BLaER1 (cell line): ENCODE data around the gene ADAT1.

Source experiments
- H3K27ac ChIP-seq: shearing (Covaris generic); formaldehyde crosslinking; 2 replicates; pipeline ENCODE4 v1.8.1; 2022
- H3K27me3 ChIP-seq: shearing (Covaris generic); formaldehyde crosslinking; 2 replicates; pipeline ENCODE4 v1.8.1; 2022
- H3K36me3 ChIP-seq: shearing (Covaris generic); formaldehyde crosslinking; 2 replicates; pipeline ENCODE4 v1.8.1; 2022
- H3K4me1 ChIP-seq: shearing (Covaris generic); formaldehyde crosslinking; 2 replicates; pipeline ENCODE4 v1.8.1; 2022
- H3K4me2 ChIP-seq: shearing (Covaris generic); formaldehyde crosslinking; 2 replicates; pipeline ENCODE4 v1.8.1; 2022
- H3K4me3 ChIP-seq: shearing (Covaris generic); formaldehyde crosslinking; 2 replicates; pipeline ENCODE4 v1.8.1; 2022
- H3K9ac ChIP-seq: shearing (Covaris generic); formaldehyde crosslinking; 2 replicates; pipeline ENCODE4 v1.8.1; 2022
- H3K9me3 ChIP-seq: shearing (Covaris generic); formaldehyde crosslinking; 2 replicates; pipeline ENCODE4 v1.8.1; 2022
- H4K20me1 ChIP-seq: shearing (Covaris generic); formaldehyde crosslinking; 2 replicates; pipeline ENCODE4 v1.8.1; 2022
- Cebpa-rat ChIP-seq: shearing (Covaris generic); IDR thresholded peaks from 2 replicates; pipeline ENCODE4 v1.8.1; 2022

The ADAT1 gene

GRCh38 chr16:75566040-75566757, 56.9 kb downstream of the ADAT1 start, which contains the start of gene GABARAPL2:
Gene GABARAPL2 (plus strand): TSS chr16:75566379. CDS start chr16:75566487, 108 bp downstream.
- no peak for TF ChIP-seq Cebpa-rat
- Histone ChIP-seq H3K27ac (peak within 1 kb of the TSS; percentile 75), H4K20me1 (peaks cover 49% of the 10 kb centered on the region), H3K4me1 (peaks cover 55% of the 10 kb centered on the region), H3K4me3 (peak within 1 kb of the TSS; percentile 94), H3K9ac (peak within 1 kb of the TSS; percentile 87), H3K4me2 (peak within 1 kb of the TSS; percentile 99), H3K9me3 (no peaks in the 10 kb centered on the region), H3K27me3 (no peaks in the 10 kb centered on the region), H3K36me3 (peaks cover 38% of the 10 kb centered on the region)

DNA sequence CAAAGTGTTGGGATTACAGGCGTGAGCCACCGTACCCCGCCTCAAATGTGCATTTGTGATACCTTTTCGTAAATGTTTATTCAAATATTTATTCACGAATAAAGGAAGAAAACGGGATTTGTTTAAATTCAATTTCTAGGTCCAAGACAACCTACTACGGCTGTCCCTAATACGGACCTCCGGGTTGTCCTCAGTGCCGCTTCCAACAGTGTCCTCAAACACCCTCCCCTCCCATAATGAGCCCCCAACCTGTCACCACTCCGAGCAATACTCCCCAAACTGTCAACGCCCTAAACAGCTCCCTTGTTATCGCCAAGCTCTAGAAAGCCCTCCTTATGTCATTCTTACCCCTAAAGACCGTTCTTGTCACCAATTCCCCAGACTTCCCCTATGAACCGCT, 57.4 kb downstream of the ADAT1 start:
- no peaks in the 10 kb centered on the region for H3K9me3 ChIP-seq
- peak overlapping the region; percentile 99 for H3K4me2 ChIP-seq
- H3K36me3 ChIP-seq, result peaks cover 33% of the 10 kb centered on the region
- H3K27ac ChIP-seq, result 0 out of 2 replicates have a peak overlapping the region, but pooled peaks have one; percentile 35
- peaks cover 53% of the 10 kb centered on the region for H3K4me1 ChIP-seq
- TF ChIP-seq Cebpa-rat, result no peak
- H3K27me3 ChIP-seq, result no peaks in the 10 kb centered on the region
- peaks cover 44% of the 10 kb centered on the region for H4K20me1 ChIP-seq
- peak overlapping the region; percentile 87 for H3K9ac ChIP-seq
- peak overlapping the region; percentile 94 for H3K4me3 ChIP-seq

DNA sequence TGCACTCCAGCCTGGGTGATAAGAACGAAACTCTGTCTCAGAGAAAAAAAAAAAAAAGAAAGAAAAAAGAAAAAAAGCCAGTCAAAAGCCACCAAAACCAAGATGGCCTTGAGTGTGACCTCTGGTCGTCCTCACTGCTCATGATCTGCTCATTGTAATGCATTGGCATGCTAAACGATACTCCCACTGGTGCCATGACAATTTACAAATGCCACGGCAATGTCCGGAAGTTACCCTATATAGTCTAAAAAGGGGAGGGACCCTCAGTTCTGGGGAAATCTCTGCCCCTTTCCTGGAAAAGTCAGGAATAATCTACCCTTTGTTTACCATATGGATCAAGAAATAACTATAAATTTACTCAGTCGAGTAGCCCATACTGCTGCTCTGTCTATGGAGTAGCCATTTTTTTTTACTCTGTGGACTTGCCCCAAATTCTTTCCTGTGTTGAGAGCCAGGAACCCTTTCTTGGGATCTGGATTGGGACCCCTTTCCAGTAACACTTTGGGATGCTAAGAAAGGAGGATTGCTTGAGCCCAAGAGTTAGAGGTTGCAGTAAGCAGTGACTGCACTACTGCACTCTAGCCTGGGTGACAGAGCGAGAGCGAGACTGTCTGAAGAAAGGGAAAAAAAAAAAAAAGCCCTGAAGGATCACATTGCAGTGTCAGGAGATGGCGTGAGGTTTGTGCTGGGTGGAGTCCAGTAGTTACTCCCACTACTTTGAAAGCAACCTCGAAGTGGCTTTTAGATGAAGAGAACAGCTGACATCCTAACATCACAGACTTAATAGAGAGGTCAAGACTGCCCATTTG, 63.3 kb downstream of the ADAT1 start:
- Histone ChIP-seq H4K20me1 (no peaks in the 10 kb centered on the region), H3K27me3 (peaks cover 6% of the 10 kb centered on the region; the same call in 1 of the 2 replicates), H3K4me2 (no peak overlapping the region), H3K9ac (no peak overlapping the region), H3K36me3 (no peaks in the 10 kb centered on the region), H3K4me1 (peaks cover 17% of the 10 kb centered on the region), H3K9me3 (no peaks in the 10 kb centered on the region), H3K27ac (no peak overlapping the region), H3K4me3 (no peak overlapping the region)
- TF ChIP-seq Cebpa-rat, result no peak

GRCh38 chr16:75558846-75559401, 64.2 kb downstream of the ADAT1 start:
- no peaks in the 10 kb centered on the region for H3K9me3 ChIP-seq
- H3K27ac ChIP-seq, result no peak overlapping the region
- no peaks in the 10 kb centered on the region for H4K20me1 ChIP-seq
- no peak for TF ChIP-seq Cebpa-rat
- H3K4me1 ChIP-seq, result peaks cover 17% of the 10 kb centered on the region
- no peak overlapping the region for H3K4me2 ChIP-seq
- no peak overlapping the region for H3K4me3 ChIP-seq
- H3K9ac ChIP-seq, result no peak overlapping the region
- H3K27me3 ChIP-seq, result peaks cover 12% of the 10 kb centered on the region; the same call in 1 of the 2 replicates
- H3K36me3 ChIP-seq, result no peaks in the 10 kb centered on the region

DNA sequence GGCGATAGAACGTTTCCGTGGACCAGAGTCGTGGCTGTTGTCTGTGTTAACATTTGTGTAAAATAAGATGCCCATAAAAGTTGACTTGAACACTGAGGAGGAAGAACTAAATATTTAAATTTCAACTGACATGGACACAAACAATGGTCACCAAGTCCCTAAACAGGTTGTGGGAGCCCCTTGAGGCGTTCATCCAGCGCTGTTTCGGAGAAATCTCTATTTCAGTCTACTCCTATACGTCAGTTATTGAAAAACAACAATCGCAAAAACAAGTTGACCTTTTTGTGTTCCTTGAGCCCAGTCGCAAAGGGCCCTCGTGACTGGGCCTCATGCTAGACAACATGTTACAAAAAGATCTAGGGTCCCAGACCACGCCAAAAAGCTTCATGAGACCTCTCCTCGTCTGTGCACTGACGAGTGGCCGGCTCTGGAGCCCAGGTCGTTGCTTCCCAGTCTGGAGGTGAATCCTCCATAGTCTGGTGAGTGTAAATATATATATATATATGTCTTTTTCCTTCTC, 66.6 kb downstream of the ADAT1 start:
- no peaks in the 10 kb centered on the region for H3K9me3 ChIP-seq
- no peak overlapping the region for H3K9ac ChIP-seq
- peaks cover 12% of the 10 kb centered on the region; the same call in 1 of the 2 replicates for H3K27me3 ChIP-seq
- H3K27ac ChIP-seq, result no peak overlapping the region
- no peaks in the 10 kb centered on the region for H3K36me3 ChIP-seq
- H3K4me3 ChIP-seq, result peak overlapping the region; percentile 73
- H4K20me1 ChIP-seq, result no peaks in the 10 kb centered on the region
- TF ChIP-seq Cebpa-rat, result no peak
- H3K4me1 ChIP-seq, result peaks cover 23% of the 10 kb centered on the region
- peak overlapping the region; percentile 89 for H3K4me2 ChIP-seq

DNA sequence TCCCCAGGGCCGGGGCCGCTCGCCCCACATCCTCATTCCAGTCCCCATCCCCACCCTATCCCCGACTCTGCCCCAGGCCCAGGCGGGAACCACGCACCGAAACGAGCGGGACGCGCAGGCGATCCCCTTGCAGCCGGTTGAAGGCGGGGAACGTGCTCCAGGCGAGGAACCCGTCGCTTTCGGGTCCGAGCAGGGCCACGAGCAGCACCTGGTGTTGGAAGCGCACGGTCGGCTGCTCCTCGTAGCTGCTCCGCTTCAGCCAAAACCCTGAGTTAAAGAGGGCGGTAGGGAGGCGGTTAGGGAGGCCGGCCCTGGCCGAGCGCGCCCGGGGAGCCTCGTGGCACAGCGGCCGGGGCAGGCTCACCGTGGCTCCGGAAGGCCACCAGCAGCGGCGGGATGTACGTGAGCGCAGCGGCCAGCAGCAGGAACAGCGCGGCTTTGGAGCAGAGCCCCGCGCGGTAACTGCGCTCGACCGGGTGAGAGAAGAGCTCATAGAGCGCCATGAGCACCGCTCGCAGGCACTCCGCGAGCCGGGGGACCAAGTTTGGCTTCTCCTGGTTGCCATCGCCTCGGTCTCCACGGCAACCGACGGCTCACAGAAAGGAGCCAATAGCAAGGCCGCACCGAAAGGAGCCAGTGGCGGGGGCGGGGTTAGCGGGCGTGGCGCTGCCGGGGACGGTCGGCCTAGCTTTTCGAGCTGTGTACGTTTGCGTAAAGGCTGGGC, 67.2 kb downstream of the ADAT1 start, which contains the start of gene TMEM231:
Gene TMEM231 (minus strand): TSS at position 546 of the 724 bp plus-strand sequence. CDS start 43 bp downstream, at position 503.
- Histone ChIP-seq H3K4me3 (peak within 1 kb of the TSS; percentile 73), H3K36me3 (no peaks in the 10 kb centered on the region), H4K20me1 (no peaks in the 10 kb centered on the region), H3K27me3 (peaks cover 12% of the 10 kb centered on the region; the same call in 1 of the 2 replicates), H3K27ac (no peak within 1 kb of the TSS), H3K9me3 (no peaks in the 10 kb centered on the region), H3K4me1 (peaks cover 23% of the 10 kb centered on the region), H3K4me2 (peak within 1 kb of the TSS; percentile 89), H3K9ac (peak within 1 kb of the TSS; percentile 61)
- TF ChIP-seq Cebpa-rat, result no peak

GRCh38 chr16:75555213-75555706, 67.8 kb downstream of the ADAT1 start:
- H3K4me3 ChIP-seq, result peak overlapping the region; percentile 73
- H3K27me3 ChIP-seq, result peaks cover 12% of the 10 kb centered on the region; the same call in 1 of the 2 replicates
- TF ChIP-seq Cebpa-rat, result no peak
- H3K36me3 ChIP-seq, result no peaks in the 10 kb centered on the region
- no peak overlapping the region for H3K27ac ChIP-seq
- H3K4me2 ChIP-seq, result peak overlapping the region; percentile 89
- H3K4me1 ChIP-seq, result peaks cover 27% of the 10 kb centered on the region
- H3K9ac ChIP-seq, result peak overlapping the region; percentile 61
- H3K9me3 ChIP-seq, result no peaks in the 10 kb centered on the region
- no peaks in the 10 kb centered on the region for H4K20me1 ChIP-seq

DNA sequence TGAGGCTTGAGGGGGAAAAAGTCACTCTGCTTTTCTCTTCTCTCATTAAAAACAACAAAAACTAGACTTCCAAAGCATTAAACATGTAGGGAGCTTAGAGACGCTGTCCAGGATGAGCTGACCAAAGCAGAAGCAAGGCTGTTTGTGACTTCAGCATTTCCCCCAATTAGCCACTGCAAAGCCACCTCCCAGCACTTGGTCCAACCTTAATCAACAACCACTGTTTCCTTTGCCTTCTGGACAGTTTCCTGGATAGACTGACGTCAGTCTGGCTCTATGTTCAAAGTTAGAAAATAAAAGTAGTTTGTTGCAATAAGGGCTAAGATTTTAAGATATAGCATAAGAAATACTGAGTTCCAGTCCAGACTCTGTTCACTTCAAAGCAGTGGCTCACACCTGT, 70.1 kb downstream of the ADAT1 start:
- TF ChIP-seq Cebpa-rat, result no peak

More for the DNA sequence above, 70.1 kb downstream of the ADAT1 start:
- Histone ChIP-seq H3K36me3 (no peaks in the 10 kb centered on the region), H3K9me3 (no peaks in the 10 kb centered on the region), H3K4me1 (peaks cover 38% of the 10 kb centered on the region), H3K4me3 (no peak overlapping the region), H3K4me2 (no peak overlapping the region), H3K27me3 (peaks cover 12% of the 10 kb centered on the region; the same call in 1 of the 2 replicates), H3K27ac (no peak overlapping the region), H3K9ac (no peak overlapping the region), H4K20me1 (no peaks in the 10 kb centered on the region)
